GM19372 (cell line): ENCODE measurements around the gene KCNG3.

ENCODE experiments used
- ATAC-seq: cut with Tn5 transposase; IDR thresholded peaks from one replicate; pipeline ENCODE4 v1.9.1; 2021; ENCODE audit warnings: mild to moderate bottlenecking, low read depth, moderate library complexity; ENCODE audit not compliant: unreplicated experiment

KCNG3 gene

DNA sequence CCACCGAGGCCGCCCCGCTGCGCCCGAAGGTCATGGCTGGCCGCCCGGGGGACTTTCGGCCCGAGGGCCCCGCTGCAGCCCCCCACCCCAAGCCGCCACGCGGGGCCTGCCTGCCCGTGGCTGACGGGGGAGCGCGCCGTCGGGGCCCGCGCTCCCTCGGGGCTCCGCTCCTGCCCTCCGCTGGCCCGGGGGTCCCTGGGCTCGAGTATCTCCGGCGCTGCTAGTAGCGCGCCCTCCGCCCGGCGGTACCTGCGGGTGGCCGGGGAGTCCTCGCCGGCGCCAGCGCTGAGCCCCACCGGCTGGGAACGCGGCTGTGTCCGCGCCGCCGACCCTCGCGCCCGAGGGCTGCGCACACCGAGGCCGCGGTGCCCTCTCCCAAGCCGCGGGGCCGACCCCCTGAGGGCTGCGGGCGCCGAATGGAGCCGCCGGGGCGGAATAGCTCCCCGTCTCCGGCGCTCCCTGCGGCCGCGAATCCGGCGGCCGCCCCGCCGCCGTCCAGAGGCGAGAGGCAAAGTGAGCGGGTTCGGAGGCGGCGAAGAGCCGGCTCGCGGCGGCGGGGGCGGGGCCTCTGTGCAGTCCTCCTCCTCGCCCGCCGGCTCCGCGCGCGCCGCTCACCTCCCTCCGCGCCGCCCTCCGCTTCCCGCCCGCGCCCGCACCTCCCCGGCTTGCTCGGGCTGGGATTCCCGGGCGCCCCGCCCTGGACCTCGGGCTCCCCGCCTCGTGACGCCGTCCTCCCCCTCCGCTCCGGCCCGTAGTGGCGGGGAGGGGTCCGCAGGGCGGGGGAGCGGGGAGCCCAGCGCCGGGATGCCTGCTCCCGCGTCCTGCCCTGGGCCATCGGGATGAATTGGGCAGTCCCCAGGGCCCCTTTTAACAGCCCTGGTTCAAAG lies at the start of gene KCNG3:
TSS of gene KCNG3 (minus strand) at position 515 of the 887 bp plus-strand sequence. CDS start at position 34, 481 bp downstream.
- peak; percentile 69 for ATAC-seq

DNA sequence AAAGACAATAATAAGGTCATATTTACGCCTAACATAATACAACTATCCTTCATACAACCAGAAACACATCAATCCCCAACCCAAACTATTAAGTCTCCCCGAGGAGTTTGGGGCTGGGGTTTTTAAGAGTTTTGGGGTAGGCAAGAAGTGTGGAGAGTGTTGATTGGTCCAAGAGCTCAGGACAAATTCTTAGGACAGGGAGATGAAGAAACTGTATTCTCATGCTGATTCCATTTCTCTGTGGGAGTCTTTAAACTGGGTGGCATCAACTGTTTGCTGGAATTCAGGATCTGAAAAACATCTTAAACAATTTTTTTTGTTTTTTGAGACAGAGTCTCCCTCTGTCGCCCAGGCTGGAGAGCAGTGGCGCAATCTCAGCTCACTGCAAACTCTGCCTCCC lies 49.1 kb upstream of the KCNG3 start:
- ATAC-seq = no peak

- ATAC-seq = no peak
Observed at GRCh38 chr2:42537493-42537892, 43.7 kb upstream of the KCNG3 start.

- no peak for ATAC-seq
Observed at GRCh38 chr2:42532397-42532796, 38.6 kb upstream of the KCNG3 start.

DNA sequence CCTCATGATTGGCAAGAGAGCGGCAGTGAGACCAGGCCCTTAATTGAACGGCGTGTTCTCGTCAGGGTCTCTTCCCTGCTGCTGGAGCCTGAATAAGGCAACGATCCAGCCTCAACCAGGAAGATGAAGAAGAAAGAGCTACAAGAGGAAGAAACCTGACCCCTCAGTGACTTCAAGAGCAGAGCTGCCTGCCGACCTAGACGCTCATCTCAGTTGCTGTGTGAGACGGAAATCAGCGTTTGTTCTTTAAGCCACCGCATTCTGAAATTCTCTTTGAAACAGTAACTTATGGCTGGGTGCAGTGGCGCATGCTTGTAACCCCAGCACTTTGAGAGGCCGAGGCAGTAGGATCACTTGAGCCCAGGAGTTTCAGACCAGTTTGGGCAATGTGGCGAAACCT lies 29.6 kb upstream of the KCNG3 start:
- ATAC-seq = no peak

DNA sequence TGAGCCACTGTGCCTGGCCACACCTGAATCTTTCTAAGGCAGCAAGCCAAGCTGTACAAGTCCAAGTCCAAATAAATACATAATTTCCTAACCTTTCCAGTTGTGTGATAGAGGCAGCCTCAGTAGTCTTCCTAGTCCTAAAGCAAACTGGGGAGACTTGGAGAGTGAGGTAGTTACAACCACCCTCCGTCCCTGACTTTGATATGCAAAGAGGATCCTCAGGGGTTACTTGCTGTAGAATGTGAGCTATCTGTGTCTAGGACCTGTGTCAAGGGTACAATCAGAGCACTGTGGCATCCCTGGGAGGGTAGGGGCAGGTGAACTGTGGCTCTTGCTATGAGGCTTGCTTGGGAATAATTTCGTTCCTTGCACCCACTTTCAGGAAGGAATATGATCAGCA lies 28.3 kb upstream of the KCNG3 start:
- ATAC-seq = no peak

- no peak for ATAC-seq
Observed at GRCh38 chr2:42519624-42520023, 25.8 kb upstream of the KCNG3 start.

GRCh38 chr2:42516418-42516901 lies 22.7 kb upstream of the KCNG3 start:
- ATAC-seq = no peak

DNA sequence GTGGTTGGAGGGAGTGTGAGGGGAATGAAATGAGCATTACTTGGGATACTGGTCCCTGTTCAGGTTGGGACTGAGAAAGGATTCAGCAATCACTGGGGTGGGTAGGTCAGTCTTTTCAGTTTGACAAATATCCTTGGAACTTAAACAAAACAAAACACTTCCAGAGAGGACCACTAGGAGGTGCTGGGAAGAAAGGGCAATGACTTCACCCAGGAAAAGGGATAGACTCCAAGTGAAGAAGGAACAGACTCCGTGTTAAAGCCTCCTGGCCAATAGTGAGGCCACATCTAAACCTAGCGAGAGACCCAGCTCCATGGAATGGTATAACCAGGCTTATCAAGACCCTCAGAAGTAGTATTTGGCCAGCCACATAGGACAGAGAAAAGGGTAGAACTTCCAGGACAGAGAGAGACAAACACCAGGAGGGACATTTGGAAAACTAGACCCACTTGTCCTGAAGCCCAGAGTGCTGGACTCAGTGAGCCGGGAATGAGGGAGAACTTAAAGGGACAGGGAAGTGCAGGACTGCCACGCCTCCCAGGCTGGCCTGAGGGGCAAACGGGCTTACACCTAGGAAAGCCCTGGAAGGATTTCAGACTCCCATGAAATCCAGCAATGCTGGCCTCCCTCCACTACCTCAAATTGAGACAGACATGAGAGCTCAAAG lies 19.6 kb upstream of the KCNG3 start:
- ATAC-seq = no peak

DNA sequence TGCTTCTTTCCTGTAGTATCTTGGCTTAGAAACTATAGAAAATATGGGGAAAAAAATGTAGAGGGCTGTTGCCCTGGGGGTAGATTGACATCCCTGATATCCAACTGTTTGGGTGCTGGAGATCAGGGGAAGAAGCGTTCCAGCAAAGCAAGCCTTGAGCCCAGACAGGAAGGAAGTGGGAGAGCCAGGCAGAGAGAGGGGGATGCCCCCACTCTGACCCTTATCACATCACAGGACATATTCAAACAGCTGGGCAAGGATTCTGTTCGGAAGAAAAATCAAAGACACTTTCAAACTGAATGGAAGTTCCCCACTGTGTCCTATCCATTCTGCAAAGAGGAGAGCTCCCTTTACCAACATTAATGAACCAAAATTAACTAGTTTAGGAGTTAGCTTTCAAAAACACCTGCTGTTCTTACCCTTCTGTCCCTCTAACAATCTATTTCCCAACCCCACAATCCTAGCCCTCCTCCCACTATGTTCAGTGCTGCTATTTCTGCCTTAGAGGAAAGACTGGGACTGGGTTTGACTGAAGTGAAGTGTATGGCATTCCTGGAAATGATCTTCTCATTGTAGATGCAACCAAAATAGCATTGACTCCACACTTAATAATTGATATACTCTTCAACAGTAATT lies 16.9 kb upstream of the KCNG3 start:
- no peak for ATAC-seq

- ATAC-seq = no peak
Observed at GRCh38 chr2:42510191-42510590, 16.4 kb upstream of the KCNG3 start.

DNA sequence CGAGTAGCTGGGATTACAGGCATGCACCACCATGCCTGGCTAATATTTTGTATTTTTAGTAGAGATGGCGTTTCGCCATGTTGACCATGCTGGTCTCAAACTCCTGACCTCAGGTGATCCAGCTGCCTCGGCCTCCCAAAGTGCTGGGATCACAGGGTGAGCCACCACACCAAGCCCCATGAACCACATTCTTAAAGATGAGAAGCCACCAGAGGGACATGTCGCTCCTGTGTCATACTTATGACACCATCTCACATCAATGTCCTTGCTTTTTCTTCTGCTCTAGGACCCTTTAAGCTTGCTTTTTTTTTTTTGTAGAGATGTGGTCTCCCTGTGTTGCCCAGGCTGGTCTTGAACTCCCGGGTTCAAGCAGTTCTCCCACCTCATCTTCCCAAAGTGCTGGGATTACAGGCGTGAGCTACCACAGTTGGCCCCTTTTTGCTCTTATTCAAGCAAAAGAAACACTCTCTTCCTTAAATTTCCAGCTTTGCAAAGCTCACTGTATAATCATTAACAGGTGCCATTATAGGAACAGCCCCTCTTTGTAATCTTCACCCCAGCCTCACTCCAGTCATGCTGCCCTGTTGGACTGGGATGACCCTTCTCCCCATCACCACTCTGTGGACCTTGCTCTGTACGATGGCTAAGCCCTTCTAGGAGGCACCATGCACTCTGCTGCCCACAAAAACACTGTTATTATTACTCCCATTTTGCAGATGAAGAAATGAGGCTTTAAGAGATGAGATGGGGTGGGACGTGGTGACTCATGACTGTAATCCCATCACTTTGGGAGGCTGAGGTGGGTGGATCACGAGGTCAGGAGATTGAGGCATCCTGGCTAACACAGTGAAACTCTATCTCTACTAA lies 10.8 kb upstream of the KCNG3 start:
- no peak for ATAC-seq

GRCh38 chr2:42503291-42503690 lies 9.5 kb upstream of the KCNG3 start:
- no peak for ATAC-seq

GRCh38 chr2:42498497-42498896 lies 4.7 kb upstream of the KCNG3 start:
- no peak for ATAC-seq

GRCh38 chr2:42495611-42496010 lies 1.8 kb upstream of the KCNG3 start:
- ATAC-seq = no peak

DNA sequence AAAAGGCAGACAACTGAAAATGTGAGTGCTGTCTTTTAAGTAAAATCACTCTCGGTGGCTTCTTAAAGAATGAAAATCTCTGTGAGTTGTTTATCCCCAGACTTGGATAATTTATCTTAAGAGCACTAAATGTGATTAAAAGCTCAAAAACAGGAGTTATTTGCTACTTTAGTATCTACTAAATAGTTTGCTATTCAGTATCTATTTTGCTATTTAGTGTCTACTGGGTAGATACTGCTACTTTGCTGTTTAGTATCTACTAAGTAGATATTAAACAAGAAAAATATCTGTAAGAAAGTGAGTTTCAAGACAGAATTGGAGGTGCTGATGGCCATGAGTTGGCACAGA lies 1.4 kb upstream of the KCNG3 start:
- ATAC-seq = no peak

- no peak for ATAC-seq
Observed at GRCh38 chr2:42494355-42495233, 812 bp upstream of the KCNG3 start.

- ATAC-seq = no peak
Observed at GRCh38 chr2:42492691-42493467, 903 bp downstream of the KCNG3 start.

DNA sequence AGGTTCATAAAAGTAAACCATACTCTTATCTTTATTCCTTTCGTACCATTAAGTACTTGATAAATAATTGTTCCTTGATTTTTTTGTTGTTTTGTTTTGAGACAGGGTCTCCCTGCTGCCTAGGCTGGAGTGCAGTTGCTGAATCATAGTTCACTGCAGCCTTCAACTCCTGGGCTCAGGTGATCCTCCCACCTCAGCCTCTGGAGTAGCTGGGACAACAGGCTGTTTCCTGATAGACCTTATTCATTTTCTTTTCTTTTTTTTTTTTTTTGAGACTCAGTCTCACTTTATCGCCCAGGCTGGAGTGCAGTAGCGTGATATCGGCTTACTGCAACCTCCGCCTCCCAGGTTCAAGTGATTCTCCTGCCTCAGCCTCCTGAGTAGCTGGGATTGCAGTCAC lies 5.5 kb downstream of the KCNG3 start:
- no peak for ATAC-seq
